ENCODE data around the gene STEAP1.

DNA sequence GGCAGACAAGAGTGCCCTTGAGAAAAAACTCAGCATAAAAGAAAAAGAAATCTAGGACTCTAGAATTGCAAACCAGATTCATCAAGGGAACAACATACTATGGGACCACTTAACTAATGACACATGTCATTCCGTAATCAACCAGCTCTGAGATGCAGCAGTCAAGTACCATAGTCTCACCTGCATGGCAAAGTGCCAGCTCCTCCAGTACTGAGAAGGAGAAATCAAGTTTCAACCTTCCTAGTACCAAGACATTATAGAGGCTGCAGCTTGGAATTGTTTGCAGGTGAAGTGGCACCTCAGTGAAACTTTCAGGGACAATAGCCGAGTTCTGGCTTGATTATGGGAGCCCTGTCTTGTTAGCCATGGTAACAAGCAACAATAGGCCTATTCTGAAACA lies 11.5 kb downstream of the STEAP1 start:
- TF ChIP-seq, protein P1, sequence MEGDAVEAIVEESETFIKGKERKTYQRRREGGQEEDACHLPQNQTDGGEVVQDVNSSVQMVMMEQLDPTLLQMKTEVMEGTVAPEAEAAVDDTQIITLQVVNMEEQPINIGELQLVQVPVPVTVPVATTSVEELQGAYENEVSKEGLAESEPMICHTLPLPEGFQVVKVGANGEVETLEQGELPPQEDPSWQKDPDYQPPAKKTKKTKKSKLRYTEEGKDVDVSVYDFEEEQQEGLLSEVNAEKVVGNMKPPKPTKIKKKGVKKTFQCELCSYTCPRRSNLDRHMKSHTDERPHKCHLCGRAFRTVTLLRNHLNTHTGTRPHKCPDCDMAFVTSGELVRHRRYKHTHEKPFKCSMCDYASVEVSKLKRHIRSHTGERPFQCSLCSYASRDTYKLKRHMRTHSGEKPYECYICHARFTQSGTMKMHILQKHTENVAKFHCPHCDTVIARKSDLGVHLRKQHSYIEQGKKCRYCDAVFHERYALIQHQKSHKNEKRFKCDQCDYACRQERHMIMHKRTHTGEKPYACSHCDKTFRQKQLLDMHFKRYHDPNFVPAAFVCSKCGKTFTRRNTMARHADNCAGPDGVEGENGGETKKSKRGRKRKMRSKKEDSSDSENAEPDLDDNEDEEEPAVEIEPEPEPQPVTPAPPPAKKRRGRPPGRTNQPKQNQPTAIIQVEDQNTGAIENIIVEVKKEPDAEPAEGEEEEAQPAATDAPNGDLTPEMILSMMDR (IDR thresholded peaks at IDR 0.05; ENCODE audit: insufficient read depth, low read length): no peak
- TF ChIP-seq POLR2AphosphoS5 (IDR thresholded peaks at IDR 0.05; ENCODE audit: low read depth) (no peak), SPI1 (IDR thresholded peaks at IDR 0.05; ENCODE audit: borderline replicate concordance, low read depth) (no peak)
- TF ChIP-seq, protein P2, sequence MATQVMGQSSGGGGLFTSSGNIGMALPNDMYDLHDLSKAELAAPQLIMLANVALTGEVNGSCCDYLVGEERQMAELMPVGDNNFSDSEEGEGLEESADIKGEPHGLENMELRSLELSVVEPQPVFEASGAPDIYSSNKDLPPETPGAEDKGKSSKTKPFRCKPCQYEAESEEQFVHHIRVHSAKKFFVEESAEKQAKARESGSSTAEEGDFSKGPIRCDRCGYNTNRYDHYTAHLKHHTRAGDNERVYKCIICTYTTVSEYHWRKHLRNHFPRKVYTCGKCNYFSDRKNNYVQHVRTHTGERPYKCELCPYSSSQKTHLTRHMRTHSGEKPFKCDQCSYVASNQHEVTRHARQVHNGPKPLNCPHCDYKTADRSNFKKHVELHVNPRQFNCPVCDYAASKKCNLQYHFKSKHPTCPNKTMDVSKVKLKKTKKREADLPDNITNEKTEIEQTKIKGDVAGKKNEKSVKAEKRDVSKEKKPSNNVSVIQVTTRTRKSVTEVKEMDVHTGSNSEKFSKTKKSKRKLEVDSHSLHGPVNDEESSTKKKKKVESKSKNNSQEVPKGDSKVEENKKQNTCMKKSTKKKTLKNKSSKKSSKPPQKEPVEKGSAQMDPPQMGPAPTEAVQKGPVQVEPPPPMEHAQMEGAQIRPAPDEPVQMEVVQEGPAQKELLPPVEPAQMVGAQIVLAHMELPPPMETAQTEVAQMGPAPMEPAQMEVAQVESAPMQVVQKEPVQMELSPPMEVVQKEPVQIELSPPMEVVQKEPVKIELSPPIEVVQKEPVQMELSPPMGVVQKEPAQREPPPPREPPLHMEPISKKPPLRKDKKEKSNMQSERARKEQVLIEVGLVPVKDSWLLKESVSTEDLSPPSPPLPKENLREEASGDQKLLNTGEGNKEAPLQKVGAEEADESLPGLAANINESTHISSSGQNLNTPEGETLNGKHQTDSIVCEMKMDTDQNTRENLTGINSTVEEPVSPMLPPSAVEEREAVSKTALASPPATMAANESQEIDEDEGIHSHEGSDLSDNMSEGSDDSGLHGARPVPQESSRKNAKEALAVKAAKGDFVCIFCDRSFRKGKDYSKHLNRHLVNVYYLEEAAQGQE (IDR thresholded peaks at IDR 0.05; ENCODE audit: insufficient replicate concordance, low read depth): no peak
